H9 (cell line): ENCODE results near the gene FKRP. TPM values are rescaled to one million over a fixed set of nuclear protein-coding genes. Genes with fewer than 3 reads are reported as not detected.

Experiments used
- DNase-seq: peaks from one replicate; pipeline ENCODE4 v3.0.0-alpha.2; 2017
- H2AFZ ChIP-seq: one replicate; pipeline ENCODE4 v1.6.1; 2013; ENCODE audit warnings: mild to moderate bottlenecking, low read length, control low read depth, moderate library complexity
- H2AK5ac ChIP-seq: 2 replicates; pipeline ENCODE4 v1.6.1; 2013; ENCODE audit warnings: low read length, control low read depth, mixed read lengths; ENCODE audit not compliant: insufficient read length
- H2BK120ac ChIP-seq: one replicate; pipeline ENCODE4 v1.6.1; 2013; ENCODE audit warnings: low read depth, mild to moderate bottlenecking, low read length, control low read depth, inconsistent platforms; ENCODE audit not compliant: poor library complexity, severe bottlenecking
- H2BK12ac ChIP-seq: 2 replicates; pipeline ENCODE4 v1.6.1; 2013; ENCODE audit warnings: low read length, control low read depth, mixed read lengths, low read depth; ENCODE audit not compliant: insufficient read length
- H2BK15ac ChIP-seq: 2 replicates; pipeline ENCODE4 v1.6.1; 2013; ENCODE audit warnings: low read depth, low read length, control low read depth
- H2BK20ac ChIP-seq: one replicate; pipeline ENCODE4 v1.6.1; 2013; ENCODE audit warnings: low read depth, mild to moderate bottlenecking, low read length, control low read depth, inconsistent platforms; ENCODE audit not compliant: poor library complexity, severe bottlenecking
- H2BK5ac ChIP-seq: 2 replicates; pipeline ENCODE4 v1.6.1; 2013; ENCODE audit warnings: low read length, control low read depth, mixed read lengths; ENCODE audit not compliant: insufficient read length
- H3K14ac ChIP-seq: 2 replicates; pipeline ENCODE4 v1.6.1; 2013; ENCODE audit warnings: low read length, control low read depth; ENCODE audit not compliant: insufficient read depth
- H3K18ac ChIP-seq: 2 replicates; pipeline ENCODE4 v1.6.1; 2013; ENCODE audit warnings: low read depth, mild to moderate bottlenecking, mixed read lengths, low read length, control low read depth; ENCODE audit not compliant: insufficient read length
- H3K23ac ChIP-seq: 2 replicates; pipeline ENCODE4 v1.6.1; 2013; ENCODE audit warnings: low read length, control low read depth, mixed read lengths, low read depth; ENCODE audit not compliant: insufficient read length
- H3K23me2 ChIP-seq: 2 replicates; pipeline ENCODE4 v1.6.1; 2013; ENCODE audit warnings: low read depth, mild to moderate bottlenecking, mixed read lengths, low read length, control low read depth; ENCODE audit not compliant: insufficient read length, poor library complexity, severe bottlenecking
- H3K27ac ChIP-seq: 2 replicates; pipeline ENCODE4 v1.5.1; 2013; ENCODE audit warnings: low read length, control low read depth, mixed read lengths, low read depth; ENCODE audit not compliant: insufficient read length
- H3K27me3 ChIP-seq: 2 replicates; pipeline ENCODE4 v1.6.1; 2013; ENCODE audit warnings: low read length, control low read depth, inconsistent platforms; ENCODE audit not compliant: insufficient read depth
- H3K4ac ChIP-seq: 2 replicates; pipeline ENCODE4 v1.6.1; 2013; ENCODE audit warnings: low read depth, mild to moderate bottlenecking, control low read depth, inconsistent platforms, low read length, moderate library complexity
- H3K4me1 ChIP-seq: 2 replicates; pipeline ENCODE4 v1.6.1; 2013; ENCODE audit warnings: low read length, control low read depth, inconsistent platforms; ENCODE audit not compliant: insufficient read depth
- H3K4me2 ChIP-seq: 2 replicates; pipeline ENCODE4 v1.6.1; 2013; ENCODE audit warnings: low read length, control low read depth, mixed read lengths; ENCODE audit not compliant: insufficient read length, insufficient read depth
- H3K56ac ChIP-seq: 2 replicates; pipeline ENCODE4 v1.6.1; 2013; ENCODE audit warnings: low read depth, mild to moderate bottlenecking, mixed read lengths, low read length, control low read depth; ENCODE audit not compliant: insufficient read length
- H3K79me1 ChIP-seq: 2 replicates; pipeline ENCODE4 v1.6.1; 2013; ENCODE audit warnings: low read depth, mild to moderate bottlenecking, moderate library complexity, low read length, control low read depth, inconsistent platforms; ENCODE audit not compliant: insufficient read depth, poor library complexity, severe bottlenecking
- H3K79me2 ChIP-seq: 2 replicates; pipeline ENCODE4 v1.6.1; 2013; ENCODE audit warnings: low read length, control low read depth, inconsistent platforms; ENCODE audit not compliant: insufficient read depth
- H3K9ac ChIP-seq: 2 replicates; pipeline ENCODE4 v1.6.1; 2013; ENCODE audit warnings: low read length, control low read depth, mixed read lengths; ENCODE audit not compliant: insufficient read length; ENCODE audit errors: extremely low read depth
- H3K9me3 ChIP-seq: one replicate; pipeline ENCODE4 v1.6.1; 2013; ENCODE audit warnings: low read depth, low read length, inconsistent platforms; ENCODE audit not compliant: control insufficient read depth
- H3T11ph ChIP-seq: one replicate; pipeline ENCODE4 v1.6.1; 2013; ENCODE audit warnings: mild to moderate bottlenecking, low read length, control low read depth, inconsistent platforms
- H4K20me1 ChIP-seq: one replicate; pipeline ENCODE4 v1.6.1; 2013; ENCODE audit not compliant: control insufficient read depth, insufficient read length, insufficient read depth
- H4K5ac ChIP-seq: 2 replicates; pipeline ENCODE4 v1.6.1; 2013; ENCODE audit warnings: low read depth, mild to moderate bottlenecking, mixed read lengths, low read length, control low read depth; ENCODE audit not compliant: insufficient read length
- H4K8ac ChIP-seq: replicated peaks from 2 replicates; pipeline ENCODE4 v1.6.1; 2013; ENCODE audit warnings: low read length, control low read depth, mixed read lengths, low read depth; ENCODE audit not compliant: insufficient read length
- H4K91ac ChIP-seq: 2 replicates; pipeline ENCODE4 v1.6.1; 2013; ENCODE audit warnings: low read depth, mild to moderate bottlenecking, moderate library complexity, mixed read lengths, low read length, control low read depth; ENCODE audit not compliant: insufficient read length
- H3K27ac Mint-ChIP-seq, 3 experiments: 2 replicates in 2 of 3; 3 replicates in 1 of 3; pipeline ENCODE4 v1.8.0; 2020 to 2021; ENCODE audit warnings: mixed read lengths in 3 of 3, mild to moderate bottlenecking in 1 of 3, moderate library complexity in 1 of 3
- H3K27me3 Mint-ChIP-seq: 2 replicates; pipeline ENCODE4 v1.8.0; 2021; ENCODE audit warnings: low read depth, mild to moderate bottlenecking, moderate library complexity, mixed read lengths
- H3K36me3 Mint-ChIP-seq, 3 experiments: 2 replicates in 2 of 3; 3 replicates in 1 of 3; pipeline ENCODE4 v1.8.0; 2020 to 2021; ENCODE audit warnings: low read depth in 3 of 3, mixed read lengths in 3 of 3; ENCODE audit not compliant: insufficient read depth in 1 of 3
- H3K4me1 Mint-ChIP-seq, 2 experiments: 2 replicates each; pipeline ENCODE4 v1.8.0; 2020; ENCODE audit warnings: mixed read lengths in 2 of 2
- H3K4me3 Mint-ChIP-seq, 2 experiments: 2 replicates in 1 of 2; 3 replicates in 1 of 2; pipeline ENCODE4 v1.8.0; 2020 to 2021; ENCODE audit warnings: mild to moderate bottlenecking in 2 of 2, mixed read lengths in 2 of 2, moderate library complexity in 1 of 2
- H3K9me3 Mint-ChIP-seq, 2 experiments: 2 replicates in 1 of 2; 3 replicates in 1 of 2; pipeline ENCODE4 v1.8.0; 2020; ENCODE audit warnings: mild to moderate bottlenecking in 2 of 2, mixed read lengths in 2 of 2, moderate library complexity in 1 of 2
- WGBS: extraction: QIAGEN DNeasy Blood & Tissue Kit; methylation state at CpG from one replicate; pipeline ENCODE4 v1.1.7; 2013; ENCODE audit warnings: missing lambda C conversion rate, low lambda C conversion rate, mixed read lengths; ENCODE audit not compliant: insufficient read length; ENCODE audit errors: extremely low coverage; 5-methylcytosine and 5-hydroxymethylcytosine counted together
- total RNA-seq: library from RNA; stranded (reverse); gene quantifications from 2 replicates; pipeline ENCODE4 v1.2.1, GENCODE V29; 2021
- TF ChIP-seq, protein P1 (sequence below): fragments of 200-600 bp; sonication (generic); conservative IDR thresholded peaks from 3 replicates; pipeline ENCODE4 v1.8.0; 2021; ENCODE audit warnings: antibody characterized with exemption, mild to moderate bottlenecking

The FKRP gene
- total RNA-seq, 1 experiment from 2014 or later = 42.2 TPM

GRCh38 chr19:46797881-46798280 lies 52.0 kb downstream of the FKRP start:
- whole genome bisulfite sequencing = no CpG with 5 or more reads among the region's 1 CpG
- DNase-seq = no peak
- H4K20me1 ChIP-seq = no peaks in the 10 kb centered on the region
- no peak overlapping the region for H3K56ac ChIP-seq
- H3K18ac ChIP-seq = no peak overlapping the region
- H4K5ac ChIP-seq = no peak overlapping the region
- no peak overlapping the region for H2BK12ac ChIP-seq
- no peak overlapping the region for H3K14ac ChIP-seq
- H2AFZ ChIP-seq = no peak overlapping the region
- H2AK5ac ChIP-seq = no peak overlapping the region
- Mint-ChIP-seq H3K4me3 (no peak overlapping the region), H3K27me3 (peaks cover 3% of the 10 kb centered on the region), H3K36me3 (no peaks in the 10 kb centered on the region; a peak in 1 of 7 replicates), H3K27ac (no peak overlapping the region), H3K4me1 (no peaks in the 10 kb centered on the region), H3K9me3 (no peaks in the 10 kb centered on the region)
- no peak overlapping the region for H3T11ph ChIP-seq
- H2BK5ac ChIP-seq = no peak overlapping the region
- no peak overlapping the region for H4K8ac ChIP-seq
- no peaks in the 10 kb centered on the region for H3K79me1 ChIP-seq
- H2BK15ac ChIP-seq = no peak overlapping the region
- H3K9me3 ChIP-seq = no peaks in the 10 kb centered on the region
- H3K79me2 ChIP-seq = no peaks in the 10 kb centered on the region
- peaks cover 3% of the 10 kb centered on the region for H3K23me2 ChIP-seq
- no peak overlapping the region for H4K91ac ChIP-seq
- no peak overlapping the region for H2BK20ac ChIP-seq
- H3K4ac ChIP-seq = no peak overlapping the region
- TF ChIP-seq, protein P1, sequence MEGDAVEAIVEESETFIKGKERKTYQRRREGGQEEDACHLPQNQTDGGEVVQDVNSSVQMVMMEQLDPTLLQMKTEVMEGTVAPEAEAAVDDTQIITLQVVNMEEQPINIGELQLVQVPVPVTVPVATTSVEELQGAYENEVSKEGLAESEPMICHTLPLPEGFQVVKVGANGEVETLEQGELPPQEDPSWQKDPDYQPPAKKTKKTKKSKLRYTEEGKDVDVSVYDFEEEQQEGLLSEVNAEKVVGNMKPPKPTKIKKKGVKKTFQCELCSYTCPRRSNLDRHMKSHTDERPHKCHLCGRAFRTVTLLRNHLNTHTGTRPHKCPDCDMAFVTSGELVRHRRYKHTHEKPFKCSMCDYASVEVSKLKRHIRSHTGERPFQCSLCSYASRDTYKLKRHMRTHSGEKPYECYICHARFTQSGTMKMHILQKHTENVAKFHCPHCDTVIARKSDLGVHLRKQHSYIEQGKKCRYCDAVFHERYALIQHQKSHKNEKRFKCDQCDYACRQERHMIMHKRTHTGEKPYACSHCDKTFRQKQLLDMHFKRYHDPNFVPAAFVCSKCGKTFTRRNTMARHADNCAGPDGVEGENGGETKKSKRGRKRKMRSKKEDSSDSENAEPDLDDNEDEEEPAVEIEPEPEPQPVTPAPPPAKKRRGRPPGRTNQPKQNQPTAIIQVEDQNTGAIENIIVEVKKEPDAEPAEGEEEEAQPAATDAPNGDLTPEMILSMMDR = no peak
- no peak overlapping the region for H2BK120ac ChIP-seq
- no peak overlapping the region for H3K9ac ChIP-seq
- no peak overlapping the region for H3K27ac ChIP-seq
- H3K4me2 ChIP-seq = no peak overlapping the region
- H3K4me1 ChIP-seq = no peaks in the 10 kb centered on the region
- H3K27me3 ChIP-seq = no peaks in the 10 kb centered on the region
- H3K23ac ChIP-seq = no peak overlapping the region
